Lower leg skin (tissue), 3 donors: ENCODE measurements around the gene DISC1.

Source experiments
- CTCF ChIP-seq, 3 donors: fragments of 450-650 bp; IDR thresholded peaks; one replicate each; pipeline ENCODE4 v1.5.1; 2016; ENCODE audit warnings: antibody characterized with exemption in 3 of 3, mild to moderate bottlenecking in 3 of 3, moderate library complexity in 2 of 3
- POLR2A ChIP-seq, 2 donors: fragments of 450-650 bp; IDR thresholded peaks; one replicate each; pipeline ENCODE4 v1.6.1; 2016 to 2017; ENCODE audit warnings: antibody characterized with exemption in 2 of 2, mild to moderate bottlenecking in 1 of 2, moderate library complexity in 1 of 2

GRCh38 chr1:232037774-232038388 is 411.3 kb downstream of the DISC1 start:
- TF ChIP-seq POLR2A (IDR thresholded peaks at IDR 0.05) (no peak), CTCF (IDR thresholded peaks at IDR 0.05) (no peak)
